Mammary epithelial cell (primary cell): ENCODE measurements around the gene C1orf232.

Experiments
- EZH2 ChIP-seq: IDR thresholded peaks from 2 replicates; pipeline ENCODE4 v1.6.1; 2012; ENCODE audit warnings: low read length, inconsistent platforms, borderline replicate concordance
- TF ChIP-seq, protein P1 (sequence below), 2 donors: IDR thresholded peaks in 1 of 2; conservative IDR thresholded peaks in 1 of 2; 2 replicates each; pipeline ENCODE4 v1.5.1; 2011 to 2012; ENCODE audit warnings: inconsistent platforms in 2 of 2, low read length in 2 of 2, mild to moderate bottlenecking in 2 of 2, control low read depth in 1 of 2, low read depth in 1 of 2; ENCODE audit not compliant: insufficient read depth in 1 of 2; ENCODE audit errors: extremely low read depth in 1 of 2

DNA sequence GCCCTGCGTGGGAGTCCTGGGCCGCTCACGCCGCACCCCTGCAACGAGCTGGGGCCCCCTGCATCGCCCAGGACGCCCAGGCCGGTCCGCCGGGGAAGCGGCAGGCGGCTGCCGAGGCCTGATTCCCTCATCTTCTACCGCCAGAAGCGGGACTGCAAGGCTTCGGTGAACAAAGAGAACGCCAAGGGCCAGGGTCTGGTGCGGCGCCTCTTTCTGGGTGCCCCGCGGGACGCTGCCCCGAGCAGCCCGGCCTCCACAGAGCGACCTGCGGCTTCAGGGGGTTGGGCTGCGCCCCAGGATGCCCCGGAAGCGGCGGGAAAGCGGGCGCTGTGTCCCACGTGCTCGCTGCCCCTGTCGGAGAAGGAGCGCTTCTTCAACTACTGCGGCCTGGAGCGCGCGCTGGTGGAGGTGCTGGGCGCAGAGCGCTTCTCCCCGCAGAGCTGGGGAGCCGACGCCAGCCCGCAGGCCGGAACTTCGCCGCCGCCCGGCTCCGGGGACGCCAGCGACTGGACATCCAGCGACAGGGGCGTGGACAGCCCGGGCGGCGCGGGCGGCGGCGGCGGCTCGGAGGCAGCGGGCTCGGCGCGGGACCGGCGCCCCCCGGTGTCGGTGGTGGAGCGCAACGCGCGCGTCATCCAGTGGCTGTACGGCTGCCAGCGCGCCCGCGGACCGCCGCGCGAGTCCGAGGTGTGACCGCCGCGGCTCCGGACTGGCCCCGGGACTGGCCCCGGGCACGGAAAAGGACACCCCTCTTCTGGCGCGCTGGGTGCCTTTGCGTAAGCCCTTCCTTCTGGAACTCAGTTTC is 7.1 kb downstream of the C1orf232 start:
- TF ChIP-seq, protein P1, sequence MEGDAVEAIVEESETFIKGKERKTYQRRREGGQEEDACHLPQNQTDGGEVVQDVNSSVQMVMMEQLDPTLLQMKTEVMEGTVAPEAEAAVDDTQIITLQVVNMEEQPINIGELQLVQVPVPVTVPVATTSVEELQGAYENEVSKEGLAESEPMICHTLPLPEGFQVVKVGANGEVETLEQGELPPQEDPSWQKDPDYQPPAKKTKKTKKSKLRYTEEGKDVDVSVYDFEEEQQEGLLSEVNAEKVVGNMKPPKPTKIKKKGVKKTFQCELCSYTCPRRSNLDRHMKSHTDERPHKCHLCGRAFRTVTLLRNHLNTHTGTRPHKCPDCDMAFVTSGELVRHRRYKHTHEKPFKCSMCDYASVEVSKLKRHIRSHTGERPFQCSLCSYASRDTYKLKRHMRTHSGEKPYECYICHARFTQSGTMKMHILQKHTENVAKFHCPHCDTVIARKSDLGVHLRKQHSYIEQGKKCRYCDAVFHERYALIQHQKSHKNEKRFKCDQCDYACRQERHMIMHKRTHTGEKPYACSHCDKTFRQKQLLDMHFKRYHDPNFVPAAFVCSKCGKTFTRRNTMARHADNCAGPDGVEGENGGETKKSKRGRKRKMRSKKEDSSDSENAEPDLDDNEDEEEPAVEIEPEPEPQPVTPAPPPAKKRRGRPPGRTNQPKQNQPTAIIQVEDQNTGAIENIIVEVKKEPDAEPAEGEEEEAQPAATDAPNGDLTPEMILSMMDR (conservative IDR thresholded peaks at IDR 0.05 in 1 of 2, IDR thresholded peaks at IDR 0.05 in 1 of 2; ENCODE audit: extremely low read depth in 1 of 2, insufficient read depth in 1 of 2, low read depth in 1 of 2, low read length in 2 of 2): peak in 1 of 2 donors; percentile 2
- no peak for TF ChIP-seq EZH2
